Activated naive CD8-positive, alpha-beta T cell treated with anti-CD3 and anti-CD28 coated beads, Interleukin-2, amount 10 ng/mL, durations not matched to agents 7 days and 5 days (primary cell): Measurements from ENCODE around the gene VTI1A. TPM values are rescaled to one million over a fixed set of nuclear protein-coding genes. Genes with fewer than 3 reads are reported as not detected.

ENCODE experiments used
- ATAC-seq: fragments of 150-1000 bp; cut with Tn5 transposase; one replicate; pipeline ENCODE4 v1.10.0; 2021; ENCODE audit warnings: low read depth, moderate library complexity
- POLR2A ChIA-PET: fragments of 350-600 bp; sonication (Branson Sonifier 250); formaldehyde crosslinking; loops from one replicate; lab custom pipeline; 2021; ENCODE audit warnings: antibody characterized with exemption; lab: Charles Lee
- DNase-seq: peaks from one replicate; pipeline ENCODE4 v3.0.0; 2021
- H3K27ac Mint-ChIP-seq: one replicate; pipeline ENCODE4 v1.8.0; 2022; ENCODE audit warnings: mild to moderate bottlenecking, mixed read lengths
- H3K27me3 Mint-ChIP-seq: one replicate; pipeline ENCODE4 v1.8.0; 2022; ENCODE audit warnings: mild to moderate bottlenecking, moderate library complexity, mixed read lengths
- H3K36me3 Mint-ChIP-seq: one replicate; pipeline ENCODE4 v1.8.0; 2021; ENCODE audit warnings: mild to moderate bottlenecking, mixed read lengths
- H3K4me1 Mint-ChIP-seq: one replicate; pipeline ENCODE4 v1.8.0; 2021; ENCODE audit warnings: mixed read lengths
- H3K4me3 Mint-ChIP-seq: one replicate; pipeline ENCODE4 v1.8.0; 2022; ENCODE audit warnings: mild to moderate bottlenecking, moderate library complexity, mixed read lengths
- H3K9me3 Mint-ChIP-seq: one replicate; pipeline ENCODE4 v1.8.0; 2021; ENCODE audit warnings: mixed read lengths
- total RNA-seq, 2 experiments: library from RNA; stranded (reverse); gene quantifications; one replicate each; pipeline ENCODE4 v1.2.3, GENCODE V29; 2021

Gene VTI1A
- total RNA-seq, 2 experiments from 2014 or later = 43.2 to 45.1 TPM

- DNase-seq (no peak), ATAC-seq (no peak)
- POLR2A ChIA-PET = no interaction called here
- peaks cover 7% of the 10 kb centered on the region for H3K9me3 Mint-ChIP-seq
- H3K27me3 Mint-ChIP-seq = no peaks in the 10 kb centered on the region
- H3K4me1 Mint-ChIP-seq = no peaks in the 10 kb centered on the region
- no peak overlapping the region for H3K27ac Mint-ChIP-seq
- peaks cover 7% of the 10 kb centered on the region for H3K36me3 Mint-ChIP-seq
- no peak overlapping the region for H3K4me3 Mint-ChIP-seq
These were observed 344.4 kb downstream of the VTI1A start for GRCh38 chr10:112791447-112791846.

DNA sequence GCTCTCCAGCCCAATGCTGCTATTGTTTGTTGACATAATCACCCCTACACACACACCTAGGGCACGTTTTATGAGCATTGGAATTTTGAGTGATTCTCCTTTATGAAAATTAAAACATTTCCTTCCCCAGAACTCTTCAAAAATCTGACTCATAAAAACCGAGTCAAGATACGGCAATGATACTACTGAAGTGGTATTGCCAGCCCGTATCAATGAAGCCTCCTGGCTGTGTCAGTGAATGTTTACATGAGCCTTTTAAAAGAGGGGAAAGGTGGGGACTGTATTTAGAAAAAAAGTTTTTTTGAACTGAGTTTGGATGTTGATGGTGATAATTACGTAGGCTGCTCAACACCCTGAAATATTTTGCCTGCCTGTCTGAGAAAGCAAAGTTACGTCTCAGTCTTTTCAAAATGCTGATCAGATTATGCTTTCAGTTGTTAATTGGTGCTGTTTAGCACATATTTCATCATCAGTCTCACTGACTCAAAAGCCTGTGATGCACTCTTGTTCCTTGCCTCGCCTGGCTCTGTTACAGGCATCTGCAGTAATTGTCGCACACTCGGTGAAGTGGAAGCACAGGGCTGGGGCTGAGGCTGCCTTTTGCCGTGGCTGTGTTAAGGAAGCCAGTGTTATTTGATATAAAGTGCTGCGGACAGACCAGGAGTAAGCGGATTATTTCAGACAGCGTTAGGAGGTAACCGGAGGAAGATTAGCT lies 345.6 kb downstream of the VTI1A start:
- DNase-seq (no peak), ATAC-seq (no peak)
- Mint-ChIP-seq H3K4me3 (no peak overlapping the region), H3K27ac (no peak overlapping the region), H3K4me1 (no peaks in the 10 kb centered on the region), H3K27me3 (no peaks in the 10 kb centered on the region), H3K9me3 (peaks cover 7% of the 10 kb centered on the region), H3K36me3 (peaks cover 5% of the 10 kb centered on the region)
- POLR2A ChIA-PET = no interaction called here

- no peaks in the 10 kb centered on the region for H3K4me1 Mint-ChIP-seq
- peaks cover 6% of the 10 kb centered on the region for H3K9me3 Mint-ChIP-seq
- no peaks in the 10 kb centered on the region for H3K27me3 Mint-ChIP-seq
- peaks cover 4% of the 10 kb centered on the region for H3K36me3 Mint-ChIP-seq
- H3K27ac Mint-ChIP-seq = no peak overlapping the region
- ATAC-seq (no peak), DNase-seq (no peak)
- POLR2A ChIA-PET = no interaction called here
- H3K4me3 Mint-ChIP-seq = no peak overlapping the region
These were observed 346.3 kb downstream of the VTI1A start for GRCh38 chr10:112793202-112793921.

DNA sequence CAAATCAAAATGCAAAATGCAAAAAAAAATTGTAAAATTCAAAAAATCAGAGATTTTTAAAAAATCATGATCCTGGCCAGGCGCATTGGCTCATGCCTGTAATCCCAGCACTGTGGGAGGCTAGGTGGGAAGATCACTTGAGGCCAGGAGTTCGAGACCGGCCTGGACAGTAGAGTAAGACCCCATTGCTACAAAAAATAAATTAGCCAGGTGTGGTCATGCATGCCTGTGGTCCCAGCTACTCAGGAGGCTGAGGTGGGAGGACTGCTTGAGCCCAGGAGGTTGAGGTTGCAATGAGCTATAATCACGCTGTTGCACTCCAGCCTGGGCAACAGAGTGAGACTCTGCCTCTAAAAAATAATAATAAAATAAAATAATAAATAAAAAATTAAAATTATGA lies 347.2 kb downstream of the VTI1A start:
- no peak overlapping the region for H3K4me3 Mint-ChIP-seq
- DNase-seq (no peak), ATAC-seq (no peak)
- POLR2A ChIA-PET = no interaction called here
- H3K27ac Mint-ChIP-seq = no peak overlapping the region
- H3K4me1 Mint-ChIP-seq = no peaks in the 10 kb centered on the region
- H3K9me3 Mint-ChIP-seq = peaks cover 4% of the 10 kb centered on the region
- H3K36me3 Mint-ChIP-seq = peaks cover 3% of the 10 kb centered on the region
- no peaks in the 10 kb centered on the region for H3K27me3 Mint-ChIP-seq

- no peaks in the 10 kb centered on the region for H3K36me3 Mint-ChIP-seq
- no peak for DNase-seq
- H3K27ac Mint-ChIP-seq = no peak overlapping the region
- no peaks in the 10 kb centered on the region for H3K4me1 Mint-ChIP-seq
- POLR2A ChIA-PET = interaction anchor here (0.6 kb wide), 1 partner anchor 1933 kb away, joined by 6 read pairs; no protein-coding TSS in a partner anchor
- ATAC-seq = no peak
- no peak overlapping the region for H3K4me3 Mint-ChIP-seq
- H3K27me3 Mint-ChIP-seq = no peaks in the 10 kb centered on the region
- H3K9me3 Mint-ChIP-seq = no peaks in the 10 kb centered on the region
These were observed 348.1 kb downstream of the VTI1A start for GRCh38 chr10:112795067-112795466.

- Mint-ChIP-seq H3K36me3 (no peaks in the 10 kb centered on the region), H3K27ac (no peak overlapping the region), H3K27me3 (no peaks in the 10 kb centered on the region), H3K4me1 (no peaks in the 10 kb centered on the region), H3K4me3 (no peak overlapping the region), H3K9me3 (no peaks in the 10 kb centered on the region)
- no peak for ATAC-seq
- POLR2A ChIA-PET = no interaction called here
- DNase-seq = no peak
These were observed 350.2 kb downstream of the VTI1A start for GRCh38 chr10:112797197-112797596.

DNA sequence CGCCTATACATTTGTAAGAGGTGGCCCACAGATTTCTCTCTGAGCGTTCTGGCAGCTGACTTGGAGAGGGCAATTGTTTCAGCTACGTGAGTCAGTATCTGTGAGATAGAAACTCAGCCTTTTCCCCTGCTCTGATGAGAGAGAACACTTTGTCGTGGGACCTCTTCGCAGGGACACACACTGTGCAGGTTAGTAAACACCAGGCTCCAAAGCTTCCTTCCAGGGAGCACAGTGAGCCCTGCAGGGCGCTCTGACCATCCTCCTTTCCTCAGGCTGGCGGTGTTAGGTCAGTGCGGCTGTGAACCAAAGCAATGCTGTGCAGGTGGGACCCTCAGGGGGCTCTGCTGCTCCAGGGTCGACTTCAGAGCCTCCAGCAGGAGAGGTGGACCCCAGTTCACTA lies 350.8 kb downstream of the VTI1A start:
- no peaks in the 10 kb centered on the region for H3K27me3 Mint-ChIP-seq
- POLR2A ChIA-PET = no interaction called here
- no peaks in the 10 kb centered on the region for H3K4me1 Mint-ChIP-seq
- no peak overlapping the region for H3K27ac Mint-ChIP-seq
- H3K4me3 Mint-ChIP-seq = no peak overlapping the region
- H3K9me3 Mint-ChIP-seq = no peaks in the 10 kb centered on the region
- H3K36me3 Mint-ChIP-seq = no peaks in the 10 kb centered on the region
- ATAC-seq (no peak), DNase-seq (no peak)

DNA sequence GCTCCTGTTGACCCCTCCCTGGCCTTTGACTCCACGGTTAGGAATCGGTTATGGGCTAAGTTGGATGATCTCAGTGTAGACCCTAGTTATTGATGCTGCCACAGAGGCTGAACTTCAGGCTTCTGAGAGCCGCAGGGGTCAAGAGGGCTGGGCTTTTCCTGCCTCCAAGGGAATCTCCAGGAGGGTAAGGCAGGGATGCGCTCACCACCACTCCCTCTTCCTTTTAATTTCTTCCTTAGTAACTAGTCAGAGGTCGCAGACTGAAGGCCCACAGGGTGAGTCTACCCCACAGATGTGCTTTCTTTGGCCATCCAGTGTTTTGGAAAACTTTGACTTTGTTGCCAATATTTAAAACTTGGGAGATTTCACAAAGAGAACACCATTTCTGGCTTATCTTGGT lies 352.0 kb downstream of the VTI1A start:
- Mint-ChIP-seq H3K36me3 (no peaks in the 10 kb centered on the region), H3K27ac (no peak overlapping the region), H3K27me3 (no peaks in the 10 kb centered on the region), H3K9me3 (no peaks in the 10 kb centered on the region), H3K4me1 (no peaks in the 10 kb centered on the region), H3K4me3 (no peak overlapping the region)
- no peak for ATAC-seq
- POLR2A ChIA-PET = no interaction called here
- no peak for DNase-seq

GRCh38 chr10:112799726-112800510 lies 352.9 kb downstream of the VTI1A start:
- ATAC-seq (no peak), DNase-seq (no peak)
- no peak overlapping the region for H3K4me3 Mint-ChIP-seq
- H3K4me1 Mint-ChIP-seq = no peaks in the 10 kb centered on the region
- no peaks in the 10 kb centered on the region for H3K36me3 Mint-ChIP-seq
- POLR2A ChIA-PET = no interaction called here
- H3K9me3 Mint-ChIP-seq = no peaks in the 10 kb centered on the region
- no peak overlapping the region for H3K27ac Mint-ChIP-seq
- no peaks in the 10 kb centered on the region for H3K27me3 Mint-ChIP-seq

DNA sequence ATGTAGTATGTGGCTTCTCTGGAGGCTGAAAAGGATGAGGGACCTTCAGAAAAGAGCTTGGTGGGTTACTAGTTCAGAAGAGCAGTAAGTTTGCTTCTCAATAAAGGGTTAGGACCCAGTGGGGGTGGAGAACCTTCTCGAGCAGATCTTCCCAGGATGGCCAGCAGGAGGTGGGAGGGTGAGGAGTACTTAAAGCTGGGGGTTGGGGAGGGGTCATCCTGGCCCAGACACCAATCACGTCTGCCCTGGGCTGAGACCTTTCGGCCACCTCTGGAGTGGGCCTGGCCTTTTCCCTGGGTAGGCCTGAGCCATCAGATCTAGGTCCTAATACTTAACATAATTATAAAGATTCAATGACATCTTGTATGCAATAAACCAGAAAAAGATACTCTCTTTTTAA lies 354.0 kb downstream of the VTI1A start:
- no peaks in the 10 kb centered on the region for H3K9me3 Mint-ChIP-seq
- H3K36me3 Mint-ChIP-seq = no peaks in the 10 kb centered on the region
- no peaks in the 10 kb centered on the region for H3K27me3 Mint-ChIP-seq
- H3K4me1 Mint-ChIP-seq = no peaks in the 10 kb centered on the region
- POLR2A ChIA-PET = no interaction called here
- no peak for ATAC-seq
- no peak overlapping the region for H3K4me3 Mint-ChIP-seq
- DNase-seq = no peak
- H3K27ac Mint-ChIP-seq = no peak overlapping the region

DNA sequence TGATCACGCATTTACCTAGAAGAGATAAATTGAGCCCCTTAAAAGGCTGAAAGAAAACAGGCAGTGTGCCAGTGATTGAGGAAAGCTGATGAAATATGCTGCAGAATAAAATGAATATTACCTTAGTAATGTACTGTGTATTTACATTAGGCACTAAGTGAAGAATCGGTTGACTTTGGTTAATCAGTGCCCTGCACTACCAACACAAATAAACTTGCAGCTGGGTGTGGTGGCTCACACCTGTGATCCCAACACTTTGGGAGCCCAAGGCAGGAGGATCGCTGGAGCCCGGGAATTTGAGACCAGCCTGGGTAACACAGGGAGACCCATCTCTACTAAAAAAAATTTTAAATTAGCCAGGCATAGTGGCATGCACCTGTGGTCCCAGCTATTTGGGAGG lies 354.7 kb downstream of the VTI1A start:
- DNase-seq (no peak), ATAC-seq (no peak)
- POLR2A ChIA-PET = no interaction called here
- H3K27me3 Mint-ChIP-seq = no peaks in the 10 kb centered on the region
- no peaks in the 10 kb centered on the region for H3K4me1 Mint-ChIP-seq
- no peaks in the 10 kb centered on the region for H3K9me3 Mint-ChIP-seq
- H3K27ac Mint-ChIP-seq = no peak overlapping the region
- no peaks in the 10 kb centered on the region for H3K36me3 Mint-ChIP-seq
- H3K4me3 Mint-ChIP-seq = no peak overlapping the region

DNA sequence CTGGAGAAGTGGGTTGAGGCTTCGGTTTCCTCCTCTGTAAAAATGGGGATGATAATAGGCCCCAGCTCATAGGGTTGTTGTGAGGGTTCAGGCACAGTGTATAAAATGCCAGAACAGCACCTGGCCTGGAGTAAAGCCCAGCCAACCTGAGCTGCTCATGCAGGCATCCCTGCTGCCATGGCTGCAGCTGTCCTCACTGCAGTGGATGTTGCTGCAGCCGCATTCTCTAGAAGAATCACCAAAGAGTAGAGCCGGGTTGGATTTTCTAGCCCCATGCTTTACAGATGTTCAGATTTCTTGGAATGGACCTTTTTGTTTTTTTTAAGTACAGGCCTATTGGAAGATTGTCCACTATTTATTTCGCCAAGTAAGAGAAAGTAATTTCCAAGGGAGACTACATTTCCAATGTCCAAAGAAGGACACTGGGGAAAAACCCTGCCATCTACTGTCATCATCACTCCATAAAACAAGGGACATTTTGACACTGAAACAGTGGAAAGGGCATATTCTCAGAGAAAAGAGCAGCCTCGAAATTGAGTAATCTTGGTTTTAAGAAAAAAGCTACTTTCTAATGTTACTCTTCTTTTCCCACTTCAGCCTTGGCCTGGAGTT lies 355.5 kb downstream of the VTI1A start:
- no peak overlapping the region for H3K27ac Mint-ChIP-seq
- no peak overlapping the region for H3K4me3 Mint-ChIP-seq
- peaks cover 3% of the 10 kb centered on the region for H3K36me3 Mint-ChIP-seq
- POLR2A ChIA-PET = no interaction called here
- ATAC-seq (no peak), DNase-seq (no peak)
- H3K4me1 Mint-ChIP-seq = no peaks in the 10 kb centered on the region
- H3K27me3 Mint-ChIP-seq = no peaks in the 10 kb centered on the region
- no peaks in the 10 kb centered on the region for H3K9me3 Mint-ChIP-seq

DNA sequence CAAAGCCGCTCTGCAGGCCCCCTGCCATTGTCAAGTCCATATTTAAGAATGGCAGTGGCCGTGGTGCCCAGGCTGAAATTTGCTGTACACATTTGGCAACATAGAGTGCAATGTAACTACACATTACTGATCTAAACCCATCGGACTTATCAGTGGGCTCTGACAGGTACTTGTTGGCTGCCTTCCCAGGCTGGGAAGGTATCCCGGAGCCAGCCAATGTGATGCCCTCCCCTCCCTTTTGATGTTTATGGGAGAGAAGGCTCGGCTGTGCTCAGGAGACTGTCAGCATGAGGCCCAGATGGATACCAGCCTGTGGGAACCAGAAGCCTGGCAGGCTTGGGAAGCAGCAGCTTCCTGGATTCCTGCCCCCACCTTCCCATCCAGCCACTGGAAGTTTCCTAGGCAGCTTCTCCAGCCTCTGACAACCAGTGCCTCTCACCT lies 357.0 kb downstream of the VTI1A start:
- Mint-ChIP-seq H3K27ac (no peak overlapping the region), H3K4me3 (no peak overlapping the region)

More for the DNA sequence above, 357.0 kb downstream of the VTI1A start:
- DNase-seq = no peak
- Mint-ChIP-seq H3K36me3 (peaks cover 3% of the 10 kb centered on the region), H3K27me3 (no peaks in the 10 kb centered on the region), H3K4me1 (no peaks in the 10 kb centered on the region), H3K9me3 (no peaks in the 10 kb centered on the region)
- ATAC-seq = no peak
- POLR2A ChIA-PET = no interaction called here
